Glomerular visceral epithelial cell (primary cell): ENCODE measurements around the gene PGAM4.
"Not testable (repeated sequence)": the region's sequence is repeated elsewhere in the genome, so short reads cannot be mapped to it uniquely, and the experiment has no call there.

ENCODE experiments used
- DNase-seq: peaks from one replicate; pipeline ENCODE4 v3.0.0-alpha.2; 2016; ENCODE audit errors: extremely low spot score

Gene PGAM4

GRCh38 chrX:77925764-77926163 is 43.7 kb downstream of the PGAM4 start:
- DNase-seq: no peak

- no peak for DNase-seq
Measured at GRCh38 chrX:77924320-77924859, 45.0 kb downstream of the PGAM4 start.

- no peak for DNase-seq
Measured at GRCh38 chrX:77922787-77923186, 46.7 kb downstream of the PGAM4 start.

- not testable (repeated sequence) for DNase-seq
Measured at GRCh38 chrX:77919370-77919769, 50.1 kb downstream of the PGAM4 start.

GRCh38 chrX:77918568-77918967 is 50.9 kb downstream of the PGAM4 start:
- no peak for DNase-seq
